Stimulated activated CD8-positive, alpha-beta memory T cell treated with anti-CD3 and anti-CD28 coated beads, Interleukin-2, amount 100 ng/mL, for 48 hours (primary cell): ENCODE data around the gene MLYCD.

Experiments
- DNase-seq, 2 donors: peaks; one replicate each; pipeline ENCODE4 v3.0.0-alpha.2; 2020; ENCODE audit warnings: low read depth in 2 of 2

MLYCD gene

GRCh38 chr16:83970430-83970815 is 71.5 kb downstream of the MLYCD start:
- no peak for DNase-seq

GRCh38 chr16:83971165-83972130 is 72.5 kb downstream of the MLYCD start:
- DNase-seq = no peak

GRCh38 chr16:83972256-83973008 is 73.5 kb downstream of the MLYCD start:
- DNase-seq = no peak

- DNase-seq = no peak
These were observed 74.2 kb downstream of the MLYCD start for GRCh38 chr16:83973077-83973476.

GRCh38 chr16:83973581-83974385 is 74.9 kb downstream of the MLYCD start:
- DNase-seq = no peak

GRCh38 chr16:83974475-83974874 is 75.6 kb downstream of the MLYCD start:
- no peak for DNase-seq

GRCh38 chr16:83975590-83976260 is 76.8 kb downstream of the MLYCD start:
- DNase-seq = no peak
